GM21515 (cell line): ENCODE data around the gene TAS2R41.
"Not testable (repeated sequence)": the region's sequence is repeated elsewhere in the genome, so short reads cannot be mapped to it uniquely, and the experiment has no call there.

Source experiments
- ATAC-seq: cut with Tn5 transposase; IDR thresholded peaks from one replicate; pipeline ENCODE4 v1.9.1; 2021; ENCODE audit not compliant: unreplicated experiment

The TAS2R41 gene

DNA sequence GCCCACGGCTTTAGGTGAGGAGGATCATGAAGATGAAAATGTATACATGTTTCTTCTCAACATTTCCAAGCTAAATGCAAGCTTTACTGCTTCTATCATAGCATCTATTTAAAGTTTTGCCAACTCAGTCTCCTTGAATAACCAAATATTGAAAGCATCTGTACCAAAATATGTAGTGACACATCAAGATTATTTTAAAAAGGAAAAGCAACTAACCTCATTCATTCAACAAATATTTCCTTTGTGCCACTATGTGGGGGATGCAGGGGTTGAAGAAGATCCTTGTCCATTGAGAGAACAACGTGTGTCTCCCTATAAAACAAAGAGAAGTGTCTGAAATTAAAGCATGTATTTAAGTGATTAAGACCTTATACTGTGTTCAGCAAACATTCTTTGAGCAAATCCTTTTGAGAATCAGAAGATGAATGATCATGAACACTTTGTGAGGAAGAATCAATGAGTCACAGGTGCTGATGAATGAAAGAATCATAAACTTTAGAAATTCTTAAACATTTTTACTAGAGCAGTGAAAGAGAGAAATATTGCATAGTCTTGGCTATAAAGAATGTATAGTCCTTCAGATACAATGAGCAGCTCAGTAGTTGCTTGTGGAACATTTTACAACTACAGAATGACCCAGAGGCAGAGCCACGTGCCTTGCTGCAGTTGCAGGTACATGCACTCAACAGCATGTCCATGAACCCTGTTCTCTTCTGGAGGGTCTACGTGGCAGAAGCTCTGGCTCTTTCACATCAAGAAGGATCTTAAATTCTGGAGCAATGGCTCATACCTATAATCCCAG lies 20.5 kb upstream of the TAS2R41 start:
- no peak for ATAC-seq

DNA sequence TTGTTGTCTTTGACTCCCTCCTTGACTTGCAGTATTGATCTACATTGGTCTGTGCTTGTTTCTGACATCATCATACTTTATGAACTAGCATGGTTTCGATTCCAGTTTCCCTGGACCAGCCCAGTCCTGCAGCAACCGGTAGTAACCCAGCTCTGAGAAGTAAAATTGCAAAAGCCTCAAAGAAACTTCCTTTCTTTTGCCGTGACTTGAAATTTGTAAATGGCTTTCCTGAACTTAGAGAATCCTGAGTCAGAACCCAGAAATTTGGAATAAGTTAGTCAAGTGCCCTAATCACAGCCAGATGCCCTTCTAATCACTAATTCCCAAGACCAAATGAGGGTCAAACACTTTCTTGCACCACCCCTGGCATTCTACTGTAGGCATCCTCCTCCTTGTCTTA lies 19.4 kb upstream of the TAS2R41 start:
- ATAC-seq = no peak

DNA sequence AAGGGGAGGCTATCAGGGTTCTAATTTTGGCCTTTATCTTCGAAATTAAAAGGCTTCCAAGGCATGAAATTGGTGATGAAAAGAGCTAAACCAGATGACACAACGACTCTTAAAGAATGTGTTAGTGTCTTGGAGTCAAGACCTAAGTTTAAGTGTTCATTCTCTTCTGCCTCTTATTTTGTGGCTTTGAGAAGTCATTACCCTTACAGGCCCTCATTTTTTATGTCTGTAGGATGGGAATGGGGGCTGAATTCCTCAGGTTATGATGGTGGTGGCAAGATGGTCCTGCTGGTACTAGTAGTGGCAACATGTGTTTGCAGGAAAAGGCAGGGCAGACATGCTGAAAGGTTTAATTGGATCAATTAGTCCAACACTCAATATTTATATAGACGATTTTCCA lies 19.0 kb upstream of the TAS2R41 start:
- ATAC-seq = no peak

DNA sequence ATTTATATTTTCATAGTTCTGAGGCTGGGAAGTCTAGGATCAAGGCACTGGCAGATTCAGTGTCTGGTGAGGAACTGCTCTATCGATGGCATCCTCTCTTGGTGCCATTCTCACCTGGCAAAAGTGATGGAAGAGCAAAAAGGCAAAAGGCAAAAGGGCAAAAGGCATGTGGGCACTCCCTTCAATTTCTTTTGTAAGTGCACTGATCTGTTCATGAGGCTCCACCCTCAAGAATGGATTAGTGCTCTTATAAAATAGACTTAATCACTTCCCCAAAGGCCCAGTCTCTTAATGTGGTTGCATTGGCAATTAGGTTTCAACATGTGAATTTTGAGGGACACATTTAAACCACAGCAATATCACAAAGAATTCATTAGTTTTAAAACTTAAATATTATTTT lies 18.3 kb upstream of the TAS2R41 start:
- ATAC-seq = no peak

DNA sequence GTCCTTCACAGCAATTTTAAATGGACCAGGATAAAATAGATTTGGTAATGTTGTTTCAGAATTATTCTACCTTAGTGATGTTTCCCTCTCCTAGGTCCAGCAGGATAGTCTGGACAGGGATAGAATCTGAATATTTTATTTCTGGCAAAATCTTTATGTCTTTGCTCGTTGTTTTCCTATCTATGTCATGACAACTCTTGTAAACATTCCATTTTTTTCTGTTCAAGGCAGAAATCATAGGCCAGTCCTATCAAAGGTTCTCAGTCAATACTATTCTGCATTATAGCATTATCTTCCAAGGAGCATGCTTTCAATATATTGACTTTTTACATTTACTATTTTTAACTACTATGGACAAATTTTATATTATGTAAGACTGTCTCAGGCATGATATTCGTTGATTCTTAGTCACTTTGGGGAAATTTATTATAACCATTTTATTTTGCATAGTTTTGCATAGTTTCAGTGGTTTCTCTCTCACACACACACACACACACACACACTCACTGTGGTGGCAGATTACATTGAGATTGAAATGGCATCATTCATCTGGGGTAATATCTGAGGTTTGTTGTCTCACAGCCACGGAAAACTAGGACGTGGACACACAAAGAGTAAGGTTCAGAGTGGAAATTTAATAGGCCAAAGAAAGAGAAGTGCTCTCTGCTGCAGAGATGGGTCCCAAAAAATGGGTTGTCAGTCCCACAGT lies 17.2 kb upstream of the TAS2R41 start:
- no peak for ATAC-seq

DNA sequence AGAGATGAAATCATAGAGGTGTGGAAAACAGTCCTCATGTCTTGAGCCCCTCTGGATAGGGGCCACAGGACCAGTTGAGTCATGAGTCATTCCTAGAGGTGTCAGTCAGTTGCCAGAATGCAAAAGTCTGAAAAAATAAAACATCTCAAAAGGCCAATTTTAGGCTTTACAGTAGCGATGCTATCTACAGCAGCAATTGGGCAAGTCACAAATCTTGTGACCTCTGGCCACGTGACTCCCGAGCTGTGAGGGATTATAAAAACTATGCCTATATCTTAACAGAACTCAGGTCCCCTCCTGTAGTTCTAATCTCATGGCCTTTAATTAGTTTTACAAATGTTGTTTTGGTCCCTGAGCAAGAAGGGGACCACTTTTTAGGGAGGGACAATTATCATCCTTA lies 15.6 kb upstream of the TAS2R41 start:
- no peak for ATAC-seq

DNA sequence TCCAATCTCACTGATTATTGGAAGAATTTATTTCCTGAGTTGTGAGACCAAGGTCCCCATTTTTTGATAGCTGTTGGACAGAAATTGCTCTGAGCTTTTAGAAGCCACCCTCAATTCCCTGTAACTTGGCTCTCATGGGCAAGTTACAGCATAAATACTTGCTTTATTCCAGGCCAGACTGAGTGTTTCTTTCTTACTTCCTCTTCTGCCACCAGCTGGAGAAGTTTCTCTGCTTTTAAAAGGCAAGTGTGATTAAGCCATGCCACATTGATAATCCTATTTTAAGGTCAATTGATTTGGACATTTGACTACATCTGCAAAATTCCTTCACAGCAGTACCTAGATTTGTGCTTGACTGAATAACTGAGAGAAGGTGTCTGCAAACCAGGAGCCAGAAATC lies 14.1 kb upstream of the TAS2R41 start:
- ATAC-seq = no peak

DNA sequence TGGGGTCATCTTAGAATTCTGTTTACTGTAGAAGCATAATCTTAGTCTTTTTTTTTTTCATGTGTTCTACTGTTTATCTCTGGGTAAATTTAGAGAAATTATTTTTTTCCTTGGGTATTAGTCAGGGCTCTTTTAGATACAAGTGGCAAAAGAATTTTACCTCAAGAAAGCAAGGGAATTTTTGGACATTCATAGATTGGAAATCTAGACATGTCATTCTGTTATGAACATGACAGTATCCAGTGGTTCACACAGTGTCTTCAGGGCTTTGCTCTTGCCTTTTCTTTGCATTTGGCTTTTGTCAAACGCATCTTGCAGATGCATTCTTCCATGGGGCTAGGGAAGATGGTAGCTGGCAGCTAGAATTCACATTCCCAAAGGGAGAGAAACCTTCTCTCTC lies 13.7 kb upstream of the TAS2R41 start:
- ATAC-seq = no peak

DNA sequence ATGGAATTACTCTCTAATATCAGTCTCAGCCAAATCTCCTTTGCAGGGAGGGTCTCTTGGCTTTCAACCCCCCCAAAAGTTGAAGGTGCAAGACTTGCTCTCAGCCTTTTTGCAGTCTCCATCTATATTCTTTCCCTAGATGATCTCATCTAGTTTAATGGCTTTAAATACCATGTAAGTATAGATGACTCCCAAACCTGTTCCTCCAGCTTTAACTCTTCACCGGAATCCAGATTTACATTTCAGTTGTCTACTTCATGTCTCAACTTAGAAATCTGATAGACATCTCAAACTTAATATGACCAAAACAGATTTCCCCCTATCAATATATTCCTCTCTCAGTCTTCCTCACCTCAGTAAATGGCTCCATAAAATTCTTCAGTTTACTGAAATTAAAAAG lies 9.9 kb upstream of the TAS2R41 start:
- no peak for ATAC-seq

DNA sequence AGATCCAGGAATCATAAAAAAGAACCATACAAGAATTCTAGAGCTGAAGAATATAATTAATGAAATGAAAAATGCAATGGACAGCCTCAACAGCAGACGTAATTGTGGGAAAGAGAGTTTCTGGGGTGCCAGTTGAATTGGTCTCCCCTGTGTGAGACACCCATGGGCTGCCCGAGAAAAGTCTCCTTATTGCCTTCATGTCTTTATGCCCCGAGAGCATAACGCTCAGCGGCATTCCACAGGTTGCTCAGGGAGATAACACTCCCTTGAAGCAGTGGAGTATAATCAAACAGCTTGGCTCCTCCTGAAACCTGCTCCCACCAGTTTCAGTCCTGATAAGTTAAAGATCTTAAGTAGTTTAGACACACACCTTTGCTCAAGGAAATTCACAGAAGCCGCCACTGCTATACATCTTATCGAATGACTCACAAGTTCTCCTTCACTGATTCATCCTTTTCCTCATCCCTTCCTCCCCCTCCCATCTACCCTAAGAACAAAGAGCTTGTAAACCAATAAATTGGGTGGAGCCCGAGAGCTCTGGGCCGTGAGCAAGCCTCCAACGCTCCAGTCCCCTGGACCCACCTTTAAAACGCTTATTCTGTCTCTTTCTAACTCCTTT lies 5.5 kb upstream of the TAS2R41 start:
- not testable (repeated sequence) for ATAC-seq

DNA sequence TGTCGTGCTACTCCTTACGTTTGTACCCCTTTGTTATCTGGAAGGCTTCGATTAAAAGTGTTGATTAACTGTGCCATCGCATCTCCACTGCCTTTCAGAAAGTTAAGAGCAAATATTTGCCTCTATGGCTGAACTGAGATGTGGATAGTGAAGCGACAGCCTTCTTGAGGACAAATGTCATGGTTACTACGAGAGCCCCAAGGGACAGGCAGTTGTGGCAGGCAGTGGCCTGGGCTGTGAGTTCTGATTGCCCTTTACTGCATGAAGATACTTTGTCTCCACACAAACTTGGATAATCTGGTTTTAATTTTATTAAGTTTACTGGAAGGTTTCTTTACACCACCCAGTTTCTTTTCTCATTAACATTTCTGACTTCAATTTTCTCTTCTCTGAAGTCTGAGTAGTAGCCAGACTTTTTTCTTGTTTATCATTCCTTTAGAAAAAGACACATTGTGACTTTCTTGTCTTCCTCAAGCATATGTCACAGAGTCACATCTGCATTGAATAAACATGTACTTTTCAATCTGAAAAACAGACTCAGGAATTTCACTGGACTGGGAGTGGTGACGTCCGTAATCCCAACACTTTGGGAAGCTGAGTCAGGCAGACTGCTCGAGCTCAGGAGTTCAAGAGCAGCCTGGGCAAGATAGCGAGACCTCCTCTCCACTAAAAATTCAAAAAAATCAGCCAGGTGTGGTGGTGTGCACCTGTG lies 1.5 kb downstream of the TAS2R41 start:
- no peak for ATAC-seq

DNA sequence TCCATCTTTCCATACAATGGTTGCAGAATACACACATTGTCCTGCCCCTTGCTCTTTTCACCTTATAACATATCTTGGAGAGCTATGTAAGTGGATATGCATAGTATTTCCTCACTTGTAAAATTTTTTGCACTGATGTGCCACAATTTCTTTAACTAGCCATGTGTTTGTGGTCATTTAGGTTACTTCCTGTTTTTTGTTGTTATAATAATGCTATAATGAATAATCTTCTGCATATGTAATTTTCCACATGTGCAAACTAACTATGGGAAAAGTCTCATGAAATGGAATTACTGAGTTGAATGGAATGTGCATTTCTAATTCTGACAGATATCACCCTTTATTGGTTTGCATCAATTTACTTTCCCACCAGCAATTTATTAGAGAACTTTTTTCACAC lies 2.8 kb downstream of the TAS2R41 start:
- ATAC-seq = no peak

DNA sequence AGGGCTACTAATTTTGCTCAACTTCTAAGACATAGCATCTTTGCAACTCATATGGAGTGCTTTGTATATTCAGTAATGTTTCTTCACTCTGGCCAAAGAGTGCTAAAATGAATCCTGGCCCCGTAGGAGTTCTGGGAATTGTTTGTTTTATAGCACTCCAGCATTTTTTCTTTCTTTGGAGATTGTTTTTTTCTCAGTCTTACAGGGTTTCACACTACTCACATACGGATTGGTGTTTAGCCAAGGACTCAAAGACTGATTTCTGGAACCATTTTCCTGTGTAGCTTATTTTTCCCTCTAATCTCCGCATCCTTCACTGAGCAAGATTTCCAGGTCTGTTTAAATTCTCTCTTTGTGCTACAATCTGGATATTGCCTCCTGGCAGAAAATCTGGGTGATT lies 6.4 kb downstream of the TAS2R41 start:
- no peak for ATAC-seq

DNA sequence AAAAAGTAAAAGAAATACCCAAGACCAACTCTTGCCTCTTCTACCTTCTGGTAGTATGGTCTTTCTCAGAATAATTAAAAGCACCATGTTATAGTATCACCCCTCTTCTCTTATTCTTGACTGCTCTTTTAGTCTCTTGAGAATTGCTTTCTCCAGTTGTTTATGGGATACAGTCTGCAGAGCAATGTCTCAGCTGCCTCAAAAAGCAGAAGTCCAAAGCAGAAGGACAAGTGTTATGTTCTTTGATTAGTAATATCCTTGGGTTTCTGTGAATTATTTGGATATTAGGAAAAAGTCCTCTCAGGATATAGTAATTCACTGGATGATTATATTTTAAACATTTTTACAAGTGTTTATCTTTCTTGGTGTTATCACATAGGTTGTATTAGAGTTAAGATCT lies 7.4 kb downstream of the TAS2R41 start:
- ATAC-seq = no peak

DNA sequence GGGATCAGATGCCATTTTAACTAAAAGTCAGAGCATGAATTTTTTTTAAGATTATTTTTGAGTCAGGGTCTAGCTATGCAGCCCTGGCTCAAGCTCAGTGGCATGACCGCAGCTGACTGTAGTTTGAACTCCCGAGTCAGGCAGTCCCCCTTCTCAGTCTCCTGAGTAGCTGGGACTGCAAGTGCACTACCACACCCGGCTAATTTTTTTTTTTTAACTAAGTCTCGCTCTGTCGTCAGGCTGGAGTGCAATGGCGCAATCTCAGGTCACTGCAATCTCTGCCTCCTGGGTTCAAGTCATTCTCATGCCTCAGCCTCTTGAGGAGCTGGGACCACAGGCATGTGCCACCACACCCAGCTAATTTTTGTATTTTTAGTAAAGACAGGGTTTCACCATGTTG lies 7.8 kb downstream of the TAS2R41 start:
- ATAC-seq = no peak

DNA sequence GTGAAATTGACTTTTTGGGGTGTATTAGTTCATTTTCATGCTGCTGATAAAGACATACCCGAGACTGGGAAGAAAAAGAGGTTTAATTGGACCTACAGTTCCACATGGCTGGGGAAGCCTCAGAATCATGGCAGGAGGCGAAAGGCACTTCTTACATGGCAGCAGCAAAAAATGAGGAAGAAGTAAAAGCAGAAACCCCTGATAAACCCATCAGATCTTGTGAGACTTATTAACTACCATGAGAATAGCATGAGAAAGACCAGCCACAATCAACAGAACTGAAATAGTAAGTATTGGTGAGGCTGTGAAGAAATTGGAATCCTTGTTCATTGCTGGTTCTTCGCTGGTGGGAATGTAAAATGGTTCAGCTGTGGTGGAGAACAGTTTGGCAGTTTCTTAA lies 8.6 kb downstream of the TAS2R41 start:
- ATAC-seq = not testable (repeated sequence)

DNA sequence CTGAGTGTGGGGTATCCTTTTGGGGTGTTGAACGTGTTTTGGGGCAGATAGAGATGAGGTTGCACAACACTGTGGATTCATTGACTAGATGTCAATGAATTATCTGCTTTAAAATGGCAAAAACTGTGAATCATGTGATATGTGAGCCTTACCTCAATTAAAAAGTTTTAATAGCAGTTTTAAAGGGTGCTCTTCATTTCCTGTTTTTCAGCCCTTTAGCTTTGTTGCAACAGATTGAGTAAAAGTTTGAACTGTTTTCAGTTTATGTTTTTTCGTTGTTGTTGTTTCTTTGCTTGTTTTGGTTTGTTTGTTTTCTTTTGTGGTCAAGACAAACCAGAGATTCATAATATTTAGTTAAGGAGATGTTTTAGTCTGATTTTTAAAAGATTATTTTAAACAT lies 9.4 kb downstream of the TAS2R41 start:
- ATAC-seq = no peak

DNA sequence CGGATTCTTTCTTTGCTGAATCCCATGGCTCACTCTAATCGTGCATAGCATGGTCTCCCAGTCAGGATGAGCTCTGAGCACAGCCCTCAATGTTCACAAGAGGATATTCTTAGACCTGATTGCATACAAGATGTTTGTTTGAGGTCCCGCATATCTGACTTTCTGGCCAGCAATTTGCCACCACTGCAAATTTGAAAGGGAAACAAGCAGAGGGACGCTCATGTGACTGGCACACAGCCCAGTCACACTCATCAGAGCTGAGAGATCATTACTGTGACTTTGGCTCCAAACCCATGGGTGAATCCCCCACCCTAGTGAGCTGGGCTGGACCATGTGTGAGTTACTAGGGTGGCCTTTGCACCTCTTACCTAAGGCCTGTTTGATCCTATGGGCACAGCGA lies 9.9 kb downstream of the TAS2R41 start:
- ATAC-seq = no peak

DNA sequence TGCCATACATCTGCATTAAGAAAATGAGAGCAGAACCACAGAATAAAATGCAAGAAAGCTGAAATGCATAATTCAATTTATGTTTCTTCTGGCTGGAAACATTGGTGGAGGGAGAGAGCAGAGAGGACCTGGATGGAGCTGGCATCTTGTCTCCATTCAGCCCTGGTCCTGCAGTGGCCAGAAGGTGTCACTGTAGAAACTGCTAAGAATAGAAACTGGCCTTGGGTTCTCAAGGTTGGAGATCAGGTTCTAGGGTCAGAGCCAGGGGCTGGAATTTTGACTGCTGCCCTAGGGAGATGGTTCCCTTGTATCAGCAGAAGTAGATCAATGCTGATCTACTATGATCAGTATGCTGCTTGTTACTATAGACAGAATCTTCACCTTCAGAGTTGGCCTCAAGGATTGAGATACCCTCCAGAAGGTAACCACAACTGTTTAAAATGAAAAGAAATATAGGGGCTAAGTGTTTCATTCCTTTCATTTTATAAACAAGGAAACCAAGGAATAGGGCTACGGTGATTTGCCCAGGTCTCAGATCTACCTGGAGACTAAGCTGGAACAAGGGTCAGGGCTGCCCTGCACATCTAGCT lies 13.1 kb downstream of the TAS2R41 start:
- ATAC-seq = no peak

DNA sequence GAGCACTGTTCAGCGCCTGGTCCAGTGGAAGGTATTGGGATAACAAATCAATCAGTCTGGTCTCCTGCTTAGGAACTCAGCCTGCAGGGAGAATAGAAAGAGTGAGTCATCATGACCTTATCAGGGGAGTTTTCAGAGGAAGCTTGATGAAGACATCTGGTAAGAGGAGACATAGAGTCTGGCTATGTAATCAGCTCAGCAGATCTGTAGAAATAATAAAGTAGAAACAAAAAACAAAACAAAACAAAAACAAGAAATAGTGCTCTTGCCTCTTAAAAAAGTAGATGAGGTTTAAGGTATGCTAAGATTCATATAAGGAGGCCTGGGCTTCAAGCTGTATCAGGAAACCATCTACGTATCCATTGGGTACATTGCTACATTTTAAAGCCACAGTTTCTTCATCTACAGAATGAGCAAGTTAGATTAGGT lies 14.4 kb downstream of the TAS2R41 start:
- no peak for ATAC-seq
